Measurements from ENCODE around the gene GAGE13.
"Not testable (repeated sequence)": the region's sequence is repeated elsewhere in the genome, so short reads cannot be mapped to it uniquely, and the experiment has no call there.

GAGE13 gene

GRCh38 chrX:49303346-49303745, 28.0 kb upstream of the GAGE13 start, which contains the start of gene GAGE10:
Gene GAGE10, plus strand, starts transcription at chrX:49303646. Its CDS starts 1,214 bp downstream, at chrX:49304860.
- Histone ChIP-seq H2AFZ (ENCODE audit: low read length, unreplicated experiment) (no peak within 1 kb of the TSS), H3K79me2 (ENCODE audit: control insufficient read depth, insufficient read depth, low read length, unreplicated experiment) (no peaks in the 10 kb centered on the region), H3K36me3 (ENCODE audit: insufficient read depth, low read length) (no peaks in the 10 kb centered on the region), H3K4me3 (ENCODE audit: low read depth, low read length) (no peak within 1 kb of the TSS), H3K4me1 (ENCODE audit: control insufficient read depth, insufficient read depth, low read length, unreplicated experiment) (no peaks in the 10 kb centered on the region), H3K27me3 (ENCODE audit: insufficient read depth, low read length) (no peaks in the 10 kb centered on the region), H3K27ac (ENCODE audit: low read depth, low read length) (no peak within 1 kb of the TSS)

- H3K4me1 ChIP-seq (ENCODE audit: control insufficient read depth, insufficient read depth, low read length, unreplicated experiment); H2AFZ ChIP-seq (ENCODE audit: low read length, unreplicated experiment); H3K79me2 ChIP-seq (ENCODE audit: control insufficient read depth, insufficient read depth, low read length, unreplicated experiment); H3K36me3 ChIP-seq (ENCODE audit: insufficient read depth, low read length); H3K27ac ChIP-seq (ENCODE audit: low read depth, low read length); H3K4me3 ChIP-seq (ENCODE audit: low read depth, low read length); H3K27me3 ChIP-seq (ENCODE audit: insufficient read depth, low read length): not testable (repeated sequence)
These were observed 23.6 kb upstream of the GAGE13 start for GRCh38 chrX:49307775-49308174.

- Histone ChIP-seq H3K27ac (ENCODE audit: low read depth, low read length) (peak overlapping the region; percentile 33; the same call in 1 of the 2 replicates), H3K4me3 (ENCODE audit: low read depth, low read length) (peak overlapping the region; percentile 68), H2AFZ (ENCODE audit: low read length, unreplicated experiment) (peak overlapping the region; percentile 95), H3K4me1 (ENCODE audit: control insufficient read depth, insufficient read depth, low read length, unreplicated experiment) (no peaks in the 10 kb centered on the region), H3K36me3 (ENCODE audit: insufficient read depth, low read length) (no peaks in the 10 kb centered on the region), H3K27me3 (ENCODE audit: insufficient read depth, low read length) (no peaks in the 10 kb centered on the region), H3K79me2 (ENCODE audit: control insufficient read depth, insufficient read depth, low read length, unreplicated experiment) (no peaks in the 10 kb centered on the region)
These were observed 22.6 kb upstream of the GAGE13 start for GRCh38 chrX:49308604-49309269.

GRCh38 chrX:49309401-49309981, 21.9 kb upstream of the GAGE13 start:
- peak overlapping the region; percentile 33 for H3K27ac ChIP-seq (ENCODE audit: low read depth, low read length)
- H3K4me1 ChIP-seq (ENCODE audit: control insufficient read depth, insufficient read depth, low read length, unreplicated experiment) = no peaks in the 10 kb centered on the region
- peak overlapping the region; percentile 95 for H2AFZ ChIP-seq (ENCODE audit: low read length, unreplicated experiment)
- no peaks in the 10 kb centered on the region for H3K36me3 ChIP-seq (ENCODE audit: insufficient read depth, low read length)
- no peaks in the 10 kb centered on the region for H3K27me3 ChIP-seq (ENCODE audit: insufficient read depth, low read length)
- peak overlapping the region; percentile 68 for H3K4me3 ChIP-seq (ENCODE audit: low read depth, low read length)
- no peaks in the 10 kb centered on the region for H3K79me2 ChIP-seq (ENCODE audit: control insufficient read depth, insufficient read depth, low read length, unreplicated experiment)

GRCh38 chrX:49310371-49310770, 21.0 kb upstream of the GAGE13 start:
- no peaks in the 10 kb centered on the region for H3K36me3 ChIP-seq (ENCODE audit: insufficient read depth, low read length)
- no peaks in the 10 kb centered on the region for H3K79me2 ChIP-seq (ENCODE audit: control insufficient read depth, insufficient read depth, low read length, unreplicated experiment)
- no peak overlapping the region for H3K27ac ChIP-seq (ENCODE audit: low read depth, low read length)
- no peak overlapping the region for H3K4me3 ChIP-seq (ENCODE audit: low read depth, low read length)
- no peaks in the 10 kb centered on the region for H3K27me3 ChIP-seq (ENCODE audit: insufficient read depth, low read length)
- H3K4me1 ChIP-seq (ENCODE audit: control insufficient read depth, insufficient read depth, low read length, unreplicated experiment) = no peaks in the 10 kb centered on the region
- no peak overlapping the region for H2AFZ ChIP-seq (ENCODE audit: low read length, unreplicated experiment)

- no peaks in the 10 kb centered on the region for H3K4me1 ChIP-seq (ENCODE audit: control insufficient read depth, insufficient read depth, low read length, unreplicated experiment)
- H3K27me3 ChIP-seq (ENCODE audit: insufficient read depth, low read length) = 0 out of 2 replicates have a peak, but pooled peaks cover 4% of the 10 kb centered on the region
- H3K27ac ChIP-seq (ENCODE audit: low read depth, low read length) = no peak overlapping the region
- no peaks in the 10 kb centered on the region for H3K36me3 ChIP-seq (ENCODE audit: insufficient read depth, low read length)
- no peak overlapping the region for H3K4me3 ChIP-seq (ENCODE audit: low read depth, low read length)
- H2AFZ ChIP-seq (ENCODE audit: low read length, unreplicated experiment) = no peak overlapping the region
- H3K79me2 ChIP-seq (ENCODE audit: control insufficient read depth, insufficient read depth, low read length, unreplicated experiment) = no peaks in the 10 kb centered on the region
These were observed 19.2 kb upstream of the GAGE13 start for GRCh38 chrX:49312176-49312575.

- H3K27me3 ChIP-seq (ENCODE audit: insufficient read depth, low read length) = 0 out of 2 replicates have a peak, but pooled peaks cover 4% of the 10 kb centered on the region
- no peaks in the 10 kb centered on the region for H3K36me3 ChIP-seq (ENCODE audit: insufficient read depth, low read length)
- H2AFZ ChIP-seq (ENCODE audit: low read length, unreplicated experiment) = no peak overlapping the region
- no peak overlapping the region for H3K27ac ChIP-seq (ENCODE audit: low read depth, low read length)
- H3K4me3 ChIP-seq (ENCODE audit: low read depth, low read length) = no peak overlapping the region
- H3K4me1 ChIP-seq (ENCODE audit: control insufficient read depth, insufficient read depth, low read length, unreplicated experiment) = no peaks in the 10 kb centered on the region
- H3K79me2 ChIP-seq (ENCODE audit: control insufficient read depth, insufficient read depth, low read length, unreplicated experiment) = no peaks in the 10 kb centered on the region
These were observed 15.3 kb upstream of the GAGE13 start for GRCh38 chrX:49316085-49316484.

- H3K4me3 ChIP-seq (ENCODE audit: low read depth, low read length); H3K36me3 ChIP-seq (ENCODE audit: insufficient read depth, low read length): not testable (repeated sequence)
These were observed 9.6 kb upstream of the GAGE13 start, which contains the start of gene GAGE12J for GRCh38 chrX:49321737-49322136. Gene GAGE12J, plus strand, starts transcription at chrX:49322037. Its CDS starts 1,157 bp downstream, at chrX:49323194.

GRCh38 chrX:49322266-49322665, 9.1 kb upstream of the GAGE13 start:
- H3K27me3 ChIP-seq (ENCODE audit: insufficient read depth, low read length); H3K36me3 ChIP-seq (ENCODE audit: insufficient read depth, low read length); H3K27ac ChIP-seq (ENCODE audit: low read depth, low read length); H3K79me2 ChIP-seq (ENCODE audit: control insufficient read depth, insufficient read depth, low read length, unreplicated experiment); H2AFZ ChIP-seq (ENCODE audit: low read length, unreplicated experiment); H3K4me3 ChIP-seq (ENCODE audit: low read depth, low read length); H3K4me1 ChIP-seq (ENCODE audit: control insufficient read depth, insufficient read depth, low read length, unreplicated experiment): not testable (repeated sequence)

More at GRCh38 chrX:49321737-49322136, 9.6 kb upstream of the GAGE13 start, which contains the start of gene GAGE12J:
- not testable (repeated sequence) for H3K27me3 ChIP-seq (ENCODE audit: insufficient read depth, low read length); H3K4me1 ChIP-seq (ENCODE audit: control insufficient read depth, insufficient read depth, low read length, unreplicated experiment); H3K79me2 ChIP-seq (ENCODE audit: control insufficient read depth, insufficient read depth, low read length, unreplicated experiment); H3K27ac ChIP-seq (ENCODE audit: low read depth, low read length); H2AFZ ChIP-seq (ENCODE audit: low read length, unreplicated experiment)

GRCh38 chrX:49323735-49324134, 7.6 kb upstream of the GAGE13 start:
- H3K27ac ChIP-seq (ENCODE audit: low read depth, low read length); H3K4me3 ChIP-seq (ENCODE audit: low read depth, low read length); H2AFZ ChIP-seq (ENCODE audit: low read length, unreplicated experiment); H3K79me2 ChIP-seq (ENCODE audit: control insufficient read depth, insufficient read depth, low read length, unreplicated experiment); H3K27me3 ChIP-seq (ENCODE audit: insufficient read depth, low read length); H3K4me1 ChIP-seq (ENCODE audit: control insufficient read depth, insufficient read depth, low read length, unreplicated experiment); H3K36me3 ChIP-seq (ENCODE audit: insufficient read depth, low read length): not testable (repeated sequence)

- not testable (repeated sequence) for H3K79me2 ChIP-seq (ENCODE audit: control insufficient read depth, insufficient read depth, low read length, unreplicated experiment); H3K4me1 ChIP-seq (ENCODE audit: control insufficient read depth, insufficient read depth, low read length, unreplicated experiment); H2AFZ ChIP-seq (ENCODE audit: low read length, unreplicated experiment); H3K27me3 ChIP-seq (ENCODE audit: insufficient read depth, low read length); H3K4me3 ChIP-seq (ENCODE audit: low read depth, low read length); H3K36me3 ChIP-seq (ENCODE audit: insufficient read depth, low read length); H3K27ac ChIP-seq (ENCODE audit: low read depth, low read length)
These were observed 961 bp upstream of the GAGE13 start for GRCh38 chrX:49330421-49330820.
